K562 (cell line): ENCODE data around the gene ZNF296. TPM values are rescaled to one million over a fixed set of nuclear protein-coding genes. Genes with fewer than 3 reads are reported as not detected.

Experiments
- ATAC-seq: fragments of 200-7000 bp; cut with Tn5 transposase; 3 replicates; pipeline ENCODE4 v1.9.1; 2020; ENCODE audit warnings: moderate library complexity
- BruUV-seq: library from RNA; stranded (reverse); fragments of 400-500 nt; replicated peaks from 2 replicates; lab custom pipeline; 2021; lab: Mats Ljungman, UMichigan
- CTCF ChIA-PET: fragments of 300-600 bp; formaldehyde crosslinking; extraction: SDS; loops from one replicate; lab custom pipeline; 2021; ENCODE audit warnings: low intra/inter-chr PET ratio; lab: Yijun Ruan, JAX
- POLR2A ChIA-PET: fragments of 300-600, 350-650 bp; sonication (Branson Sonifier 250); formaldehyde crosslinking; extraction: SDS; loops from one replicate; lab custom pipeline; 2021; ENCODE audit warnings: antibody characterized with exemption, inconsistent platforms; lab: Yijun Ruan, JAX
- DNase-seq, 4 experiments: peaks; one replicate each; pipeline versions ENCODE4 v3.0.0 to v3.0.0-alpha.2; 2011 to 2018; ENCODE audit warnings: low spot score in 3 of 4, mixed read lengths in 3 of 4; ENCODE audit errors: extremely low read depth in 1 of 4
- FAIRE-seq: peaks from 2 replicates; lab custom pipeline; 2011; peaks lifted over from hg19 to GRCh38; lab: Jason Lieb, UNC
- H2AFZ ChIP-seq: 2 replicates; pipeline ENCODE4 v1.6.0; 2011; ENCODE audit warnings: low read depth, low read length, control low read depth, inconsistent platforms
- H3K27ac ChIP-seq: fragments of 200-600 bp; 3 replicates; pipeline ENCODE4 v1.8.0; 2011; ENCODE audit warnings: low read depth, mild to moderate bottlenecking, control low read depth, inconsistent platforms, low read length, moderate library complexity, mixed read lengths; ENCODE audit errors: extremely low read depth
- H3K27me3 ChIP-seq, 2 experiments: fragments of 300-600 bp in 1 of 2; 2 replicates in 1 of 2; 3 replicates in 1 of 2; pipeline versions ENCODE4 v1.6.0 to v1.8.0; 2011; ENCODE audit warnings: inconsistent platforms in 2 of 2, low read length in 2 of 2, mild to moderate bottlenecking in 1 of 2, mixed read lengths in 1 of 2, moderate library complexity in 1 of 2; ENCODE audit not compliant: control insufficient read depth in 2 of 2, insufficient read depth in 2 of 2
- H3K36me3 ChIP-seq: fragments of 300-600 bp; 3 replicates; pipeline ENCODE4 v1.8.0; 2011; ENCODE audit warnings: mild to moderate bottlenecking, low read length, inconsistent platforms; ENCODE audit not compliant: control insufficient read depth, insufficient read depth
- H3K4me1 ChIP-seq, 2 experiments: fragments of 200-600 bp in 1 of 2; replicated peaks in 1 of 2; 2 replicates in 1 of 2; 3 replicates in 1 of 2; pipeline versions ENCODE4 v1.5.1 to v1.8.0; 2011; ENCODE audit warnings: inconsistent platforms in 2 of 2, low read length in 2 of 2, mild to moderate bottlenecking in 1 of 2, mixed read lengths in 1 of 2, moderate library complexity in 1 of 2; ENCODE audit not compliant: control insufficient read depth in 2 of 2, insufficient read depth in 2 of 2
- H3K4me2 ChIP-seq: 2 replicates; pipeline ENCODE4 v1.6.1; 2011; ENCODE audit warnings: low read length, control low read depth, inconsistent platforms, mixed read lengths; ENCODE audit not compliant: insufficient read depth
- H3K4me3 ChIP-seq: fragments of 200-600 bp; sonication (generic), shearing (Covaris generic); 2 replicates; pipeline ENCODE4 v1.5.1; 2016; ENCODE audit warnings: control low read depth, inconsistent platforms
- H3K79me2 ChIP-seq: fragments of 200-600 bp; 3 replicates; pipeline ENCODE4 v1.8.0; 2011; ENCODE audit warnings: low read length, inconsistent platforms; ENCODE audit not compliant: control insufficient read depth, insufficient read depth
- H3K9ac ChIP-seq, 2 experiments: 2 replicates each; pipeline versions ENCODE4 v1.6.0 to v1.6.1; 2011; ENCODE audit warnings: low read depth in 2 of 2, low read length in 2 of 2, control low read depth in 1 of 2, inconsistent platforms in 1 of 2, mild to moderate bottlenecking in 1 of 2, mixed read lengths in 1 of 2; ENCODE audit not compliant: insufficient read depth in 1 of 2
- H3K9me1 ChIP-seq: one replicate; pipeline ENCODE4 v1.6.0; 2011; ENCODE audit warnings: inconsistent platforms, mild to moderate bottlenecking, low read length, moderate library complexity; ENCODE audit not compliant: control insufficient read depth, insufficient read depth
- H3K9me3 ChIP-seq: replicated peaks from 2 replicates; pipeline ENCODE4 v1.5.1; 2011; ENCODE audit warnings: low read depth, low read length, inconsistent platforms; ENCODE audit not compliant: control insufficient read depth, insufficient read depth
- H4K20me1 ChIP-seq: replicated peaks from 2 replicates; pipeline ENCODE4 v1.6.1; 2011; ENCODE audit warnings: low read length, inconsistent platforms, mixed read lengths; ENCODE audit not compliant: control insufficient read depth, insufficient read depth
- CC2D1A ChIP-seq: fragments of 450-650 bp; IDR thresholded peaks from 2 replicates; pipeline ENCODE4 v1.6.1; 2017; ENCODE audit warnings: mild to moderate bottlenecking
- CHD1 ChIP-seq: fragments of 200-600 bp; sonication (generic); IDR thresholded peaks from one replicate; pipeline ENCODE4 v1.6.1; 2012; ENCODE audit warnings: mild to moderate bottlenecking, moderate library complexity, low read length, inconsistent platforms
- CTBP1 ChIP-seq: fragments of 450-650 bp; IDR thresholded peaks from 2 replicates; pipeline ENCODE4 v1.6.1; 2016; ENCODE audit warnings: borderline replicate concordance
- POLR2G ChIP-seq: fragments of 200-400 bp; formaldehyde crosslinking; IDR thresholded peaks from 2 replicates; pipeline ENCODE4 v1.6.1; 2017; ENCODE audit warnings: low read depth, mild to moderate bottlenecking, antibody characterized with exemption, low read length, moderate library complexity
- SMARCC2 ChIP-seq: fragments of 450-650 bp; IDR thresholded peaks from 2 replicates; pipeline ENCODE4 v1.6.1; 2017; ENCODE audit warnings: antibody characterized with exemption, moderate library complexity, mild to moderate bottlenecking, low read depth
- WGBS: fragments of 100-300 bp; shearing (Covaris generic); methylation state at CpG from one replicate; pipeline ENCODE4 v1.1.6; 2016; ENCODE audit warnings: low coverage, mixed read lengths; ENCODE audit not compliant: insufficient coverage; ENCODE audit errors: missing lambda C conversion rate; 5-methylcytosine and 5-hydroxymethylcytosine counted together
- in situ Hi-C: fragments of 300-500 bp; cut with MboI; formaldehyde crosslinking; loops from 4 replicates; pipeline ENCODE4 v1.15.0; 2018; ENCODE audit warnings: inconsistent platforms, mixed read lengths
- intact Hi-C: fragments of 100-400 bp; cut with micrococcal nuclease; formaldehyde crosslinking; loops from 2 replicates; pipeline ENCODE4 v1.14.2; 2022
- polyA plus RNA-seq, 8 experiments: library from polyadenylated mRNA; depleted of rRNA in 4 of 8; stranded (reverse) in 5 of 8; unstranded in 3 of 8; fragments of >200 nt; fragmentation: Nextera tagmentation in 2 of 8; fragmentation: Illumina TruSeq in 1 of 8; extraction: Ambion mirVana in 2 of 8; extraction: Trizol in 1 of 8; gene quantifications; 2 replicates each; pipeline versions ENCODE4 v1.2.1 to v1.2.3, GENCODE V29; 2011 to 2014; ENCODE audit warnings: inconsistent platforms in 1 of 8, missing spikeins in 1 of 8
- total RNA-seq, 7 experiments: library from RNA; depleted of rRNA in 6 of 7; stranded (reverse); fragments of >200 nt in 6 of 7; fragmentation: Illumina TruSeq in 2 of 7; extraction: Trizol in 2 of 7; gene quantifications; 2 replicates each; pipeline versions ENCODE4 v1.2.1 to v1.2.3, GENCODE V29; 2011 to 2021; ENCODE audit warnings: low replicate concordance in 1 of 7

Gene ZNF296
- total and polyA plus RNA-seq, 9 of the 15 experiments (the other 6 are each of a cell fraction or from before 2014, with no cell fraction given), result 0.03 to 8.8 (median 0.47) TPM; not detected in 1

- TF ChIP-seq CHD1 (no peak), CTBP1 (peak; percentile 65; the same call in 1 of the 2 replicates)
These were observed 17.6 kb downstream of the ZNF296 start (continued) for GRCh38 chr19:45058622-45059159.

- no peak for DNase-seq
- H3K4me2 ChIP-seq, result no peak overlapping the region
- no peak for ATAC-seq
- H4K20me1 ChIP-seq, result peaks cover 25% of the 10 kb centered on the region
- H3K9me3 ChIP-seq, result no peaks in the 10 kb centered on the region
- no peaks in the 10 kb centered on the region for H3K27me3 ChIP-seq
- H3K4me1 ChIP-seq, result peaks cover 0 to 29% of the 10 kb centered on the region in 2 experiments; a peak in 2 of 5 replicates
- peak overlapping the region in 1 of 2 experiments; percentile 28; a peak in 1 of 4 replicates for H3K9ac ChIP-seq
- no TSS peak for BruUV-seq
- no peak overlapping the region for H2AFZ ChIP-seq
- no peak for FAIRE-seq
- ChIA-PET POLR2A (interaction anchor here (0.6 to 1.4 kb wide), 6 partner anchors 9 to 196 kb away, joined by 3 to 6 read pairs (median 3); partner anchors contain the start of gene CLASRP), CTCF (no interaction called here)
- peaks cover 92% of the 10 kb centered on the region for H3K36me3 ChIP-seq
- H3K9me1 ChIP-seq, result no peaks in the 10 kb centered on the region
- peaks cover 2% of the 10 kb centered on the region; the same call in 2 of the 3 replicates for H3K79me2 ChIP-seq
- H3K4me3 ChIP-seq, result no peak overlapping the region
- TF ChIP-seq POLR2G (0 out of 2 replicates have a peak, but pooled peaks have one; percentile 32), CC2D1A (no peak), SMARCC2 (no peak)
- TF ChIP-seq, all 486 proteins: peak for 1
- in situ Hi-C loops (loop anchor here (10.0 kb wide), 1 partner anchor 163 kb away; the partner anchor contains the start of gene TOMM40), intact Hi-C loops (loop anchor here (5.0 kb wide), 1 partner anchor 155 kb away; no protein-coding TSS in a partner anchor)
- H3K27ac ChIP-seq, result no peak overlapping the region
- 88% methylated on average over 3 of the region's 9 CpGs for WGBS
These were observed 18.8 kb downstream of the ZNF296 start for GRCh38 chr19:45057444-45057843.
